Head of caudate nucleus (tissue), 42 donors: ENCODE data around the gene CXCL1.
"Not testable (repeated sequence)": the region's sequence is repeated elsewhere in the genome, so short reads cannot be mapped to it uniquely, and the experiment has no call there.

Source experiments
- DNase-seq, 42 donors: peaks; one replicate each; pipeline versions ENCODE4 v3.0.0 to v3.0.0-alpha.2; 2020 to 2021; ENCODE audit warnings: mixed read lengths in 7 of 42
- intact Hi-C: fragments of 100-400 bp; cut with DNase I; formaldehyde crosslinking; loops from one replicate; pipeline ENCODE4 v1.15.0; 2022

Gene CXCL1

GRCh38 chr4:73870260-73870659, 1.1 kb downstream of the CXCL1 start:
- intact Hi-C loops = no loop called here

GRCh38 chr4:73870768-73871167, 1.6 kb downstream of the CXCL1 start:
- intact Hi-C loops = no loop called here
- no peak for DNase-seq

More at GRCh38 chr4:73870260-73870659, 1.1 kb downstream of the CXCL1 start:
- no peak for DNase-seq

- no peak for DNase-seq
- intact Hi-C loops = no loop called here
These were observed 2.5 kb downstream of the CXCL1 start for GRCh38 chr4:73871511-73872310.

GRCh38 chr4:73872316-73873108, 3.3 kb downstream of the CXCL1 start:
- intact Hi-C loops = no loop called here
- no peak for DNase-seq

- intact Hi-C loops = no loop called here
- DNase-seq = no peak
These were observed 5.2 kb downstream of the CXCL1 start for GRCh38 chr4:73874386-73874785.

GRCh38 chr4:73875401-73875800, 6.2 kb downstream of the CXCL1 start:
- DNase-seq = no peak
- intact Hi-C loops = no loop called here

- intact Hi-C loops = no loop called here
These were observed 14.1 kb downstream of the CXCL1 start for GRCh38 chr4:73883306-73883705.

GRCh38 chr4:73885574-73886267, 16.5 kb downstream of the CXCL1 start:
- peak in 13 of 42 donors; percentile 10 to 59 (median 22) for DNase-seq
- intact Hi-C loops = no loop called here

More at GRCh38 chr4:73883306-73883705, 14.1 kb downstream of the CXCL1 start:
- no peak for DNase-seq

- no peak for DNase-seq
- intact Hi-C loops = no loop called here
These were observed 22.1 kb downstream of the CXCL1 start for GRCh38 chr4:73891326-73891725.

GRCh38 chr4:73891739-73892405, 22.7 kb downstream of the CXCL1 start:
- intact Hi-C loops = no loop called here
- no peak for DNase-seq

GRCh38 chr4:73892966-73893365, 23.8 kb downstream of the CXCL1 start:
- DNase-seq = no peak
- intact Hi-C loops = no loop called here

- intact Hi-C loops = no loop called here
- DNase-seq = no peak
These were observed 24.8 kb downstream of the CXCL1 start for GRCh38 chr4:73894001-73894400.

GRCh38 chr4:73895201-73896175, 26.3 kb downstream of the CXCL1 start:
- intact Hi-C loops = no loop called here
- DNase-seq = no peak

- intact Hi-C loops = no loop called here
These were observed 27.2 kb downstream of the CXCL1 start for GRCh38 chr4:73896416-73896815.

GRCh38 chr4:73897380-73898136, 28.4 kb downstream of the CXCL1 start:
- intact Hi-C loops = no loop called here
- DNase-seq = no peak

More at GRCh38 chr4:73896416-73896815, 27.2 kb downstream of the CXCL1 start:
- DNase-seq = no peak

- intact Hi-C loops, DNase-seq: not testable (repeated sequence)
These were observed 30.1 kb downstream of the CXCL1 start for GRCh38 chr4:73899338-73899737.

GRCh38 chr4:73901031-73901430, 31.8 kb downstream of the CXCL1 start:
- no peak for DNase-seq

More at GRCh38 chr4:73901031-73901430, 31.8 kb downstream of the CXCL1 start:
- intact Hi-C loops = no loop called here
